ENCODE results near the gene EYA2. TPM values are rescaled to one million over a fixed set of nuclear protein-coding genes. Genes with fewer than 3 reads are reported as not detected.

EYA2 gene
- total RNA-seq, 1 donor from 2014 or later: 1.3 TPM

DNA sequence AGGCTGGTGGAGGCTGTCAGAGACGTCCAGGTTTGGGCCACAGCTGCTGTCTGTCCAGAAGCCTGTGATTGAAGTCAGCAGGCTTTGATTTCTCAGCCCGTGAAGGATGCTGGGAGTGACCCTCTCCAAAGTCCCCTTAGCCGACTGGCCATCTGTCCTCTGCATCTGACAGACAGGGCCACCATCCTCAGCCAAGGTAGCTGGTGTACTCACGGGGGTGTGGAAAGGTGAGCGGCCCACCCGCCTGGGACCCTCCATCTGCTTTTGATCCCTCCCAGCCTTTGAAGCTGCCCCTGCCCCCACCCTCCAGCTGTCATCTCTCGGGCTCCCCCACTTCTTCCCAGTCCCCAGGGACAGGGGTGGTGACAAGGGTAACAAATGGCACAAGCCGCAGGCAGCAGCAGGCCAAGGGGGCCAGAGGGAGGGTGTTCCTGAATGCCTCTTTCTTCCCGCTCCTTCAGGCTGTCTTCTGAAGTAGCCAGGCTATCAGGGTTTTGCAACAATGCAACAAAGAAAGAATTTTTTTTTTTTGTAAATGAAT lies 84.4 kb downstream of the EYA2 start:
- Mint-ChIP-seq H3K4me1 (peaks cover 33% of the 10 kb centered on the region), H3K36me3 (ENCODE audit: low read depth) (peaks cover 11% of the 10 kb centered on the region)

DNA sequence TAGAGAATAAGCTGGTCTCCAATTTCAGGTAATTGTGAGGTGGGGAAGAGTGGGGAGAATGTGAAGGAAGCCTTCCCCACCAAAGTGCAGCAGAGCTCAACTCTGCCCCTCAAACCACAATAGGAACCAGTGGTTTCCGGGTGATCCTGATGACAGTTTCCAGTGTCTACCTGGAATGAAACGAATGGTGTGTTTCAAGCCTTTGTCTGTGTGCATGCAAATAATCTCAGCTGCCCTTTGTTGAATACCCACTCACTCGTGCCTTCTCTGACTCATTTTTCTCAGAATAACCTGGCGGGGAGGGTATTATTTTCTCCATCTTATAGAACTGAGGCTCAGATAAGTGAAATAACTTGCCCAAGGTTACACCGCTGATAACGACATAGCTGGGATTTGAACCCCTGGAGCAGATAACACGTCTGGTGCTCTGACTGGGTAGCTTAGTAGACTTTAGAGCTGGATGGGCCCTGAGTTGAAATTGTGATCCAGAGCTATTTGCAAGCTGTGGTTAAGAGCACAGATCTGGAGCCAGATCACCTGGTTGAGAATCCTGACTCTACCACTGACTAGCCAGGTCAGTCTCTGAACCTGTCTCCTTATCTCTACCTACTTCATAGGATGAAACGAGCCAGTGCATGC lies 85.1 kb downstream of the EYA2 start:
- no peaks in the 10 kb centered on the region for H3K27me3 Mint-ChIP-seq (ENCODE audit: low read depth)
- H3K9me3 Mint-ChIP-seq: peaks cover 10% of the 10 kb centered on the region
- no peak for DNase-seq (ENCODE audit: low read depth, low spot score)
- H3K36me3 Mint-ChIP-seq (ENCODE audit: low read depth): peaks cover 11% of the 10 kb centered on the region
- no peak overlapping the region for H3K4me3 Mint-ChIP-seq
- peaks cover 33% of the 10 kb centered on the region for H3K4me1 Mint-ChIP-seq
- H3K27ac Mint-ChIP-seq (ENCODE audit: unreplicated experiment): peak overlapping the region; percentile 91
- TF ChIP-seq, protein P1, sequence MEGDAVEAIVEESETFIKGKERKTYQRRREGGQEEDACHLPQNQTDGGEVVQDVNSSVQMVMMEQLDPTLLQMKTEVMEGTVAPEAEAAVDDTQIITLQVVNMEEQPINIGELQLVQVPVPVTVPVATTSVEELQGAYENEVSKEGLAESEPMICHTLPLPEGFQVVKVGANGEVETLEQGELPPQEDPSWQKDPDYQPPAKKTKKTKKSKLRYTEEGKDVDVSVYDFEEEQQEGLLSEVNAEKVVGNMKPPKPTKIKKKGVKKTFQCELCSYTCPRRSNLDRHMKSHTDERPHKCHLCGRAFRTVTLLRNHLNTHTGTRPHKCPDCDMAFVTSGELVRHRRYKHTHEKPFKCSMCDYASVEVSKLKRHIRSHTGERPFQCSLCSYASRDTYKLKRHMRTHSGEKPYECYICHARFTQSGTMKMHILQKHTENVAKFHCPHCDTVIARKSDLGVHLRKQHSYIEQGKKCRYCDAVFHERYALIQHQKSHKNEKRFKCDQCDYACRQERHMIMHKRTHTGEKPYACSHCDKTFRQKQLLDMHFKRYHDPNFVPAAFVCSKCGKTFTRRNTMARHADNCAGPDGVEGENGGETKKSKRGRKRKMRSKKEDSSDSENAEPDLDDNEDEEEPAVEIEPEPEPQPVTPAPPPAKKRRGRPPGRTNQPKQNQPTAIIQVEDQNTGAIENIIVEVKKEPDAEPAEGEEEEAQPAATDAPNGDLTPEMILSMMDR (conservative IDR thresholded peaks at IDR 0.05): no peak

More for the DNA sequence above, 84.4 kb downstream of the EYA2 start:
- TF ChIP-seq, protein P1 (conservative IDR thresholded peaks at IDR 0.05): no peak
- peaks cover 2% of the 10 kb centered on the region for H3K27me3 Mint-ChIP-seq (ENCODE audit: low read depth)
- peak overlapping the region; percentile 91 for H3K27ac Mint-ChIP-seq (ENCODE audit: unreplicated experiment)
- DNase-seq (ENCODE audit: low read depth, low spot score): peak; percentile 14
- peaks cover 10% of the 10 kb centered on the region for H3K9me3 Mint-ChIP-seq
- no peak overlapping the region for H3K4me3 Mint-ChIP-seq

DNA sequence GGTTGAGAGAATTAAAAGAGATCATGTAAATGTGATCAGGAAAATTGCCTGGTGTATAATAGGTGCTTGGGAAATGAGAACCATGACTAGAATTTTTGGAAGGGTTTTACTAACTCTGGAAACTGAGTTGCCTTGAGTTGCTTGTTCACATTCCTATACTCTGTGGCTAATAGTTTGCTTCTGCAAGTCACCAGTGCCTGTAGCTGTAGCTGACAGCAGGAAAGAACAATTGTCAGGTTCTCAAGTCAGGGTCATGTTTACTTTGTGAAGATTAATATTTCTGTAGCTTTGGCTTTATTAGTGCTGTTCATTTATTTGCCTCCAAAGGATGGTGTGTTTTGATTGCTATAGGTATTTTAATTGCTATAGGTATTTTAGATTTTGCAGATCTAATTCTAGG lies 86.5 kb downstream of the EYA2 start:
- peaks cover 11% of the 10 kb centered on the region for H3K36me3 Mint-ChIP-seq (ENCODE audit: low read depth)
- no peak for DNase-seq (ENCODE audit: low read depth, low spot score)
- TF ChIP-seq, protein P1 (conservative IDR thresholded peaks at IDR 0.05): no peak
- no peak overlapping the region for H3K4me3 Mint-ChIP-seq
- no peaks in the 10 kb centered on the region for H3K27me3 Mint-ChIP-seq (ENCODE audit: low read depth)
- peaks cover 10% of the 10 kb centered on the region for H3K9me3 Mint-ChIP-seq
- peaks cover 33% of the 10 kb centered on the region for H3K4me1 Mint-ChIP-seq
- no peak overlapping the region for H3K27ac Mint-ChIP-seq (ENCODE audit: unreplicated experiment)

DNA sequence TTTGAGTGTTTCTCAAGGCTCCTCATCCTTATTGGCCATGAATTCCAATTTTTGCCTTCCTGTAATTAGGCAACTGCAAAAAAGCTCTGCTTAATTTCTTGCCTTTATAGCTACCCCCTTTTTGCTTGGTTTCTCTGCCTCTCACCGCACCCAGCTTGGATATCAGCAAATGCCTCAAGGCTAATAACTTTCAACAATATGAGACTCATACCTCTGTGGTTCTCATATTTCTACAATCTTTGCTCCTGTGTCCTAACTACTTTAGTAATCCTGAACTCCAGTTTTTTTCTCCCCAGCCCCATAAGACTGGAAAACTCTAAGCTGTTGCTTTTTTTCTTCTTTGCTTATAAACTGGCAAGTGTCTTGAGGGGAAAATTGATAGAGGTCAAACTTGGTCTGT lies 88.8 kb downstream of the EYA2 start:
- no peak for DNase-seq (ENCODE audit: low read depth, low spot score)
- Mint-ChIP-seq H3K27me3 (ENCODE audit: low read depth) (no peaks in the 10 kb centered on the region), H3K27ac (ENCODE audit: unreplicated experiment) (no peak overlapping the region), H3K4me3 (no peak overlapping the region), H3K36me3 (ENCODE audit: low read depth) (peaks cover 11% of the 10 kb centered on the region), H3K4me1 (peaks cover 24% of the 10 kb centered on the region), H3K9me3 (peaks cover 10% of the 10 kb centered on the region)
- TF ChIP-seq, protein P1 (conservative IDR thresholded peaks at IDR 0.05): no peak

DNA sequence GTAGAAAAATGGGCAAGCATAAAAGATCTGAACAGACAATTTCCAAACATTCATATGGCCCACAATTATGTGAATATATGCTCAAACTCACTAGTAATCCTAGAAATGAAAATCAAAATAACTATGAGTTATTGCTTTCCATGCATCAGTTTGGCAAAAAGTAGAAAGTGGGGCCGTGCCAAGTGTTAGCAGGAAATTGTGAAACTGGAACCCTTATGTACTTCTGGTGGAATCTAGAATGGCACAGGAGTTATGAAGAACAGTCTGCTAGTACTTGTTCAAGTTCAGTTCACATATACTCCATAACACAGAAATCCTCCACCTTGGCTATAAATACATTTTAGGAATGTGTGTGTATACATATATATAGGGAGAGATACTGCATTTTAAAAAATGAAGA lies 89.8 kb downstream of the EYA2 start:
- Mint-ChIP-seq H3K27ac (ENCODE audit: unreplicated experiment) (no peak overlapping the region), H3K4me3 (no peak overlapping the region), H3K36me3 (ENCODE audit: low read depth) (peaks cover 11% of the 10 kb centered on the region), H3K9me3 (peaks cover 10% of the 10 kb centered on the region), H3K27me3 (ENCODE audit: low read depth) (no peaks in the 10 kb centered on the region), H3K4me1 (peaks cover 15% of the 10 kb centered on the region)
- DNase-seq (ENCODE audit: low read depth, low spot score): no peak
- TF ChIP-seq, protein P1 (conservative IDR thresholded peaks at IDR 0.05): no peak

Measured in neural crest cell (in vitro differentiated cells).